Jurkat, Clone E6-1 (cell line): ENCODE results near the gene NOL3.
A peak's percentile ranks its signal among the peaks of the same experiment; 100 is the strongest.

Experiments
- DNase-seq: peaks from one replicate; pipeline ENCODE4 v3.0.0-alpha.2; 2011; ENCODE audit warnings: low read depth, low spot score
- H3K4me3 ChIP-seq: 2 replicates; pipeline ENCODE4 v1.5.1; 2011; ENCODE audit warnings: mild to moderate bottlenecking, low read length, control low read depth, moderate library complexity

Gene NOL3

DNA sequence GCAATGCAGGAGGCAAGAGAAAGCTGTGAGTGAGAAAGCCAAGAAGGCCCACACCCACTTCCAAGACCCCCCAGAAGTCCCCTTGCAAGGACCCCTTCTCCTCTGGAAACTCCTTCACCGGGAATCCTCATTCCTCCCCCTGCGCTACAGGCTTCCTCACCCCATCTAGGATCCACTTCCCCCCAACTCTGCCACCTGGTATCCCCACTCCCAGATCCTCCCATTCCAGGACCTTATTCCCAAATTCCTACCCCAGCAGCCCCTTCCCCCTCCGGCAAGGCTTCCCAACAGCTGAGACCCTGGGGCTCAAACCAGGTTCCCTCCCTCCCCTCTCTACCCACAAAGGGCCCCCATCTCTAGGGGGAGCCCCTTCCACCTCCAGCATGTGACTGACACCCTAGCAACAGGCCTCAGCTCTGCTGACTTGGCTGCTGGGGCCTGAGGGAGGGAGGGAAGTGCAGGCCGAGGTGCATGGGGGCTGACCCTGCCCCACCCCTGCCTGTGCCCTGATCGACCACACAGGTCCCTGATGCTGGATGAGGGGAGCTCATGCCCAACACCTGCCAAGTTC is 3.7 kb upstream of the NOL3 start:
- DNase-seq, result no peak
- H3K4me3 ChIP-seq, result no peak overlapping the region

DNA sequence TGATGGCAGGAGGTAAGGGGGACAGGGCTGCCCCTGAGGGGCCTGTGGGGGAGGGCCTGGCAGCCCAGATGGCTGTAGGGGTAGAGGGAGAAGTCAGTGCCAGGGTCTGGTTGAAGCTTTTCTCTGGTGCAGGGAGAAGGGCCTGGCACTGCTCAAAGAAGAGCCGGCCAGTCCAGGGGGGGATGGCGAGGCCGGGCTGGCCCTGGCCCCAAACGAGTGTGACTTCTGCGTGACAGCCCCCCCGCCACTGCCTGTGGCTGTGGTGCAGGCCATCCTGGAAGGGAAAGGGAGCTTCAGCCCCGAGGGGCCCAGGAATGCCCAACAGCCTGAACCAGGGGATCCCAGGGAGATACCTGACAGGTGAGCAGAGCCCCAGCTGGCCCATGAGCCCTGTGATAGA is 2.8 kb upstream of the NOL3 start:
- no peak for DNase-seq
- H3K4me3 ChIP-seq, result no peak overlapping the region

DNA sequence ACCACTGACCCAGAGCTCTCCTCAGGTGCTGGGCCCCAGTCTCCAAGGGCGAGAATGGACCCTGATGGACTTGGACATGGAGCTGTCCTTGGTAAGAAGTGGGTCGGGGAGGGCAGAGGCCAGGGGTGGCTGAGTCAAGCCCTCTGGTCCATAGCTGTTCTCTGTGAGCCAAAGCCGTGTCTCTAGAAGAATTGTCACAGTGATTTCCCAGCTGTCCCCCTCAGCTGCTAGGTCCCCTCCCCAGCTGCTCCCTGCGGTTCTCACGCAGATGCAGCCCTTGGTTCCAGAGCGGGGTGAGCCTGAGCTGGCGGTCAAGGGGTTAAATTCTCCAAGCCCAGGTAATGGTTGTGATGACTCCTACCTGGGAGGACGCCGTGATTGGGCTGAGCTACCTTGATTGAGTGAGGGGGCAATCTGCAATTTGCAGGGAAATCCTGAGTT is 1.3 kb upstream of the NOL3 start:
- DNase-seq, result no peak
- no peak overlapping the region for H3K4me3 ChIP-seq

DNA sequence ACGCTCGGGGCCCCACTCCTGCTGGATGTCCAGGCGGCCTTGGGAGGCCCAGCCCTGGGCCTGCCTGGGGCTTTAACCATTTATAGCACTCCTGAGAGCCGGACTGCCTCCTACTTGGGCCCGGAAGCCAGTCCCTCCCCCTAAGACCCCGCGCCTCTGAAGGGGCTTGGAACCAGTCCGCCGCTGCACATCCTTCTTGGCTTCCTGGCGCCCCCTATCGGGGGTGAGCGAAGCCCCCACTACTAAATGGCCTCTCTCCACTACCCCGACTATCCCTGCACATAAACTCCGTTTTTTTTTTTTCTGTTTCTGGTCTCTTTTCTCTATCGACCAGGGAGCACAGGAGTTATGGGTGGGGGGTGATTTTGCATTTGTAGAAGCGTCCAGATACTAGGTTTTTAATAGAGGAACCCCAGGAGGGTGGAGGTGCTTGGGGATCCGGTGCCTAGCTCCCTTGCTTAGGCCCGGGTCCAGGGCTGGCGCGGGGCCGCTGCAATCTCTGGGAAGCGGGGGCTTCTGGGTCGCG is 633 bp upstream of the NOL3 start:
- H3K4me3 ChIP-seq, result peak overlapping the region; percentile 43
- no peak for DNase-seq

DNA sequence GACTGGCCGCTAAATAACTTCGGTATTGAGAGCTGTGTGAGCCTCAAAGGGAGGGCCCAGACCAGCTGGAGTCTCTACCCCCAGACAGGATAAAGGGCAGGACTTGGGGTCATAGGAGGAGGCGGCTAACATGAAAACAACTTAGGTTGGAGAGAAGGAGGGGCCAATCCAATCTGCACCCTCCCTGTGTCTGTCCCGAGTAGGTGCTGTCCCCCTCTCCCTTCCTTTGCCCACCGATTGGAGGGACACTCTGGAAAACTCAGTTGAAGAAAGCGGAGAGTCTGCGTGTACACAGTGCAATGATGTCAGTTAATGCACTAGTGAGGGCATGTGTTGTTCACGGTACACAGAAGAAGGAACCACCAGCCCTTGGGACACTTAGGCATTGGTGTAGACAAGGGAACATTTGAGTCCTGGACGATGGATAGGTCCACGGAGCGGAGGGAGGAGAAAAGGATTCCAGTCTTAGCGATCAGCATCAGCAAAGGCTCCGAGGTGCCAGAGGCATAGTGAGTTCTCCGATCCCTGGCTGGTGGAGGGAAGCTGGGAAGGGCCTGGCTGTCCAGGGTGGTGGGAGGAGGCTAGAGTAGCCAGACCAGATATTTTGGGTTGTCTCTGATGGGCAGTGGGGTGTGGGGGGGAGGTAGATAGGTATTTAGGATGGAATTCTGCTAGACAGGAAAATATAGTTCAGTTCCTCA is 761 bp downstream of the NOL3 start:
- no peak for DNase-seq
- H3K4me3 ChIP-seq, result peak overlapping the region; percentile 43

DNA sequence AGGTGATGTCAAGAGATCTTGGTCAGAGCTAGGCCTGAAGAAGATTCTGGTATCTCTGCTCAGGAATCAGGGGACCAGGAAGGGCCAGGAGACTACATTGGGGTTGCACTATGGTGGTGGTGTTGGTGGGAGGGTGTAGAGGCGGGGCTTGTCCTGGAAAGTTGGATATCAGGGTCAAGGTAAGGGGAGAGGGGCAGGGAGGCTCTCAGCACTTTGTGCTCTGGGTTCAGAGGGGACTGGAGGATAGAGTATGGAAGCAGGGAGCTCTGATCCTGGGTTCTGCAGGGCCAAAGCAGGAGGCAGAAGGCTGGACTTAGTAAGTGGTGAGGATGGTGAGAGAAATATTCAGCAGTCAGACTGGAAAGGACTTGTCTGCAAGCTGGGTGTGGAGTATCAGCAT is 3.0 kb downstream of the NOL3 start:
- DNase-seq, result no peak
- H3K4me3 ChIP-seq, result peak overlapping the region; percentile 40

DNA sequence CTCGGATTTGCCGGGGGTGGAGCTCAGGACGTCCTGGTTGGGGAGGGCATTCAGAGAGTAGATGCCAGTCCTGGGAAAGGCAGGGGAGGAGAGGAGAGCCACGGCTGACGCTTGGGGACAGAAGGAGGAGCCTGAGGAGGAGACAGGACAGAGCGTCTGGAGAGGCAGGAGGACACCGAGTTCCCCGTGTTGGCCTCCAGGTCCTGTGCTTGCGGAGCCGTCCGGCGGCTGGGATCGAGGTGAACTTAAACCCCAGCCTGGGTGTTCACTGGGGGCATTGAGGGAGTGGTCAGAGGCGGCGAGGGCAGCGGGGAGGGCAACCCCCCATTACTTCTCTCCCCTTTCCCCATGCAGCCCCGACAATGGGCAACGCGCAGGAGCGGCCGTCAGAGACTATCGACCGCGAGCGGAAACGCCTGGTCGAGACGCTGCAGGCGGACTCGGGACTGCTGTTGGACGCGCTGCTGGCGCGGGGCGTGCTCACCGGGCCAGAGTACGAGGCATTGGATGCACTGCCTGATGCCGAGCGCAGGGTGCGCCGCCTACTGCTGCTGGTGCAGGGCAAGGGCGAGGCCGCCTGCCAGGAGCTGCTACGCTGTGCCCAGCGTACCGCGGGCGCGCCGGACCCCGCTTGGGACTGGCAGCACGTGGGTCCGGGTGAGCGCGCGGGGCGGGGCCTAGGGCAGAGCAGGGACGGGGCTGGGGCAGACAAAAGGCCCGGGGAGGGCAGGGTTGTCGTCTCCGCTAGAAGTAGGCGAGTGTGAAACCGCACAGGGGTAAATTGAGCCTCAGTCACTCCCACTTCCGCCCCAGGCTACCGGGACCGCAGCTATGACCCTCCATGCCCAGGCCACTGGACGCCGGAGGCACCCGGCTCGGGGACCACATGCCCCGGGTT is 3.7 kb downstream of the NOL3 start:
- peak overlapping the region; percentile 40 for H3K4me3 ChIP-seq
- DNase-seq, result no peak

DNA sequence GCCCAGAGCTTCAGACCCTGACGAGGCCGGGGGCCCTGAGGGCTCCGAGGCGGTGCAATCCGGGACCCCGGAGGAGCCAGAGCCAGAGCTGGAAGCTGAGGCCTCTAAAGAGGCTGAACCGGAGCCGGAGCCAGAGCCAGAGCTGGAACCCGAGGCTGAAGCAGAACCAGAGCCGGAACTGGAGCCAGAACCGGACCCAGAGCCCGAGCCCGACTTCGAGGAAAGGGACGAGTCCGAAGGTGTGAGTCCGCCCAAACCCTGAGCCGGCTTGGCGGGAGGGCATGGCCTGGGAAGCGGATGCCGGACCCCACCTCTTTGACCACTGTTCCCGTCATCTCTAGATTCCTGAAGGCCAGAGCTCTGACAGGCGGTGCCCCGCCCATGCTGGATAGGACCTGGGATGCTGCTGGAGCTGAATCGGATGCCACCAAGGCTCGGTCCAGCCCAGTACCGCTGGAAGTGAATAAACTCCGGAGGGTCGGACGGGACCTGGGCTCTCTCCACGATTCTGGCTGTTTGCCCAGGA is 4.4 kb downstream of the NOL3 start:
- no peak for DNase-seq

DNA sequence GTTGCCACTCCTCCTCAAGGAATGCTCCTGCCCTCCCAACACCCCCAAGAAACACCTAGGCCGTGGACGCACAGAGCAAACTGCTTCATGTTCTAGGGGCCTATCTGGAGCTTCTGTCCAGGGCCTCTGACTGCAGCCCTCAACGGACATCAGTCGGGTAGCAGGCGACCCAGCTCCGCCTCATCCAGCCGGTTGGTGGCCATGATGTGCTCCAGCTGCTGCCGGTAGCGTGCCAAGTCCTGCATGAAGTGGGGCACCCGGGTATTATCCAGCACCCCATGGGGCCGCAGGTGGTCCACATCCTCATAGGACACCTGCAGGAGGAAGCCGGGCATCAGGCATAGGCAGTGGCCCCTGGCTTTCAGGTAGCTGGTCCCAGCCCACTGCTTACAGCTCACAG is 6.3 kb downstream of the NOL3 start:
- no peak for DNase-seq
- H3K4me3 ChIP-seq, result no peak overlapping the region

More for the DNA sequence above, 4.4 kb downstream of the NOL3 start:
- H3K4me3 ChIP-seq, result peak overlapping the region; percentile 40

DNA sequence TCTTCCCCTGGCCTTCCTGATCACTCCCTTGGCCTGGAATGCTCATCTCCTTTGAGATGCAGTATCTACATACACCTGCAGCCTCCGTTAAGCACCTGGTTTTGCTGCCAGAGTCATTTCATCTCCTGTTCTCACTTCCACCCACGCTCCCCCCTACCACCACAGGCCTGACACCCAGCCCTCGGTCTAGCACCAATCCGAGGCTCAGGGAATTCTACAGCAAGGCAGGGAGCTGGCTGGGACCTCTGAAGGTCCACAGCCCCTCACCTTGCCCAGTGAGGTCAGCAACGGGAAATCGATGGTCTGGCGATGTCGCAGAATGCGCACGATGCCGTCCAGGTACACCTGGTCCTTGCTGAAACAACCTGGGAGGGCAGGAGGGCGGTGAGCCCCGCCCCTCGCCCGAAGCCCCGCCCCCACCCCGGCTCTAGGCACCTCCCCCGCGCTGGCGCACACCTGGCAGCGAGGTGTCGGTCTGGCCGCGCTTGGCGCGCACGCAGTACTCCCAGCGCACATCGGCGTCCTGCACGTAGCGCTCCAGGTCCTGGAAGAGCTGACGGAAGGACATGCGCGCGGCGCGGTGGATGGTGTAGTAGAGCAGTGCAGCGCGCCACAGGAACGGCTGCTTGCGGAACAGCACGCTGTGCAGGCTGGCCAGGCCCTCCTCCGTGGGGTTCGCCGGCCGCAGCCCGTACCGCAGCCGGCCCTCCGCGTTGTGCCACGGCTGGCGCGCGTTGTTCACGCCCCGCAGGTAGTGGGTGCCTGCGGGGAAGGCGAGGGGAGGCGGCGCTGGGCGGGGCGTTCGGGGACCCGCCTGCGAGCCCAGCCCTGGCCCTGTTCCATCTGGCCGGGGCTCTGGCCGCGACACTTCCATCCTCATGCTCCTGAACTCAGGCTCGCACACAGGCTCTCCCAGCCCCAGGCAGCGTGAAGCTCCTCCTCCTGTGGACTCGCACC is 7.7 kb downstream of the NOL3 start:
- no peak for DNase-seq

DNA sequence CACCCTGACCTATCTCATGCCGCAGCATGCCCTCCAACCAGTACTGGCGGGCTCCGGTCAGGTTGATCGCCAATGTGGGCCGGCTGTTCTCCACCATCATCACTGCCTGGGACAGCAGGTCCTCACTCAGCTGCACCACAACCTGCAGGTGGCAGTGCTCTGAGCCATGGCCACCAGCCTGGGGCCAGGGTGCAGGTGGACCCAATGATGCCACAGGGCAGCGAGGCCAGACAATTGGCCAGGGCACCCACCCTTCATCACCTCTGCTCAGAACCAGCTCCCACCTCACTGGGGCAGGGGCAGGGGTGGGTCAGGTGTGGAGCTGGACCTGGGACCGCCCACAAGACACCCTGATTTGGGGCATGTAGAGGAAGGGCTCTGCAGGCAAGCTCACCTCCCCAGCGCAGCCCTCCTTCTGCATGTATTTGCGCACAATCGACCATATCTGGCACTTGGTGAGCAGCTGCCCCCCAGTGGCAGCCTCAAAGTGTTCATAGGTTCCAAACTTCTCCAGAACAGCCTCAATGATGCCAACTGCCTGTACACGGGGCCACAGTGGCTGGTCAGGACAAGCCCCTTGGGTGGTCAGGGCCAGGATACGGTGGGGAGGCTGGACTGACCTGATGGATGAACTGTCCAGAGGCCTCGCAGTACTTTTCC is 9.2 kb downstream of the NOL3 start:
- DNase-seq, result no peak
- no peak overlapping the region for H3K4me3 ChIP-seq

More for the DNA sequence above, 7.7 kb downstream of the NOL3 start:
- H3K4me3 ChIP-seq, result no peak overlapping the region

DNA sequence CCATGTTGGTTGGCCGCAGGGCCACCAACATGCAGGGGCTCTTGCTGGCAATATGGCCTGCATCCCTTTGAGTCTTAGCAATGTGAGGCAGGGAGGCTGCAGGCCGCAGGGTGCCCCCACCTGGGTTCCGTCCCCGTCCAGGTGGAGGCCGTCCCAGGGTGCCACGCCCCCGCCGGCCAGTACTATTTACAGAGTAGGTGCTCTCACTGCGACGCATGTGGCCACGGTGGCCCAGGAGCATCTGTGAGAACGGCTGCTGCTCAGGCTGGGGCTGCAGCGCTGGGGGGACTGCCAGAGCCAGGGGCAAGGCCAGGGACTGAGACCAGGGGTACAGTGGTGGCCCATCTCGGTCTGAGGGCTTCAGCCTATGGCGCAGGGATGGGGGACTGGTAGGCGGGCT is 9.8 kb downstream of the NOL3 start:
- no peak for DNase-seq
- no peak overlapping the region for H3K4me3 ChIP-seq

DNA sequence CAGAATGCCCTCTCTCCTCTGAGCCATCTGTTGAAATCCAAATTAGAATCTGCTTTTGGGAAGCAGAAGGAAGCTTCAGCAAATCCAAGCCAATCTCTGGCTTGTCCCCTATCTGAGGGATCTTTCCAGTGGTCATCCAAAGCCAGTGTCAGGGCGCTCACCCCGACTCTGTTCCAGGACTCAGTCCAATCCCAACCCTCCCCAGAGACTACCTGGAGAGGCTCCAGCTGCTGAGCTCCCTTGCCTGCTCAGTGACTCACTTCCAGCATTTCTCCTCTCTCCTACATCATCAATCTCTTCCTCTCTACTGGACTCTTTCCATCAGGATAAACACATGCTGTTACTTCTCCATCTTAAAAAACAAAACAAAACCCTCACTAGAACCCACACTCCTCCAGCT is 11.0 kb downstream of the NOL3 start:
- no peak for DNase-seq
- no peak overlapping the region for H3K4me3 ChIP-seq

DNA sequence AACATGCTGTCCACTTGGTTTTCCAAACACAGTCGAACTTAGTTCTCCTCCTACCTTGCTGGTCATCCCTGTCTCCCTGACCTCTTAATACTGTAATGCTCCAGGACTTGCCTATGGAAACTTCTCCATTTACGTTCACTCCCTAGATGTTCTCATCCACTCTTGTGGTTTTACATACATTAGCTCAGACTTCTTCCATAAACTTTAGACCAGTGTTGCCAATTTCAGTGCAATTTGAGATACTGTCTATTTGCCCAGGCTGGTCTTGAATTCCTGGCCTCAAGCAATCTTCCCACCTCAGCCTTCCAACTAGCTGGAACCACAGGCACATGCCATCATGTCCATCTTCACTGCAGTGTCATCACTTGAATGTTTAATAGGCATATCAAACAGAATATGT is 11.9 kb downstream of the NOL3 start:
- H3K4me3 ChIP-seq, result peak overlapping the region; percentile 87; the same call in 1 of the 2 replicates

DNA sequence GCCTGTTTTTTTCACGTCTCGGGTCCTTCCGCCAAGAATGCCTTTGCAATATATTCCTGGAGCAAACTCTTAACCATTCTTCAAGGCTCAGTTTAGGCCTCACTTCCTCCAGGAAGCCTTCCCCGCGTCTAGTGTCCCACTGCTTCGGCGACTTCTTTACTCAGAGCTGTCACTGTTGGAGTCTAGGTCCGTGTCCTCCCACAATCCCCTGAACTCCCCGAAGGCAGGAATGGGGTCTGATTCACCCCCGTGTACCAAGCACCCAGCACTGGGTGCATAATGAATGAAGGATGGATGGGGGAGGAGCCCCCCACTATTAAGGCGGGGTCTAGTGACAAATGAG is 12.9 kb downstream of the NOL3 start:
- DNase-seq, result no peak
- H3K4me3 ChIP-seq, result peak overlapping the region; percentile 87

More for the DNA sequence above, 11.9 kb downstream of the NOL3 start:
- DNase-seq, result no peak

DNA sequence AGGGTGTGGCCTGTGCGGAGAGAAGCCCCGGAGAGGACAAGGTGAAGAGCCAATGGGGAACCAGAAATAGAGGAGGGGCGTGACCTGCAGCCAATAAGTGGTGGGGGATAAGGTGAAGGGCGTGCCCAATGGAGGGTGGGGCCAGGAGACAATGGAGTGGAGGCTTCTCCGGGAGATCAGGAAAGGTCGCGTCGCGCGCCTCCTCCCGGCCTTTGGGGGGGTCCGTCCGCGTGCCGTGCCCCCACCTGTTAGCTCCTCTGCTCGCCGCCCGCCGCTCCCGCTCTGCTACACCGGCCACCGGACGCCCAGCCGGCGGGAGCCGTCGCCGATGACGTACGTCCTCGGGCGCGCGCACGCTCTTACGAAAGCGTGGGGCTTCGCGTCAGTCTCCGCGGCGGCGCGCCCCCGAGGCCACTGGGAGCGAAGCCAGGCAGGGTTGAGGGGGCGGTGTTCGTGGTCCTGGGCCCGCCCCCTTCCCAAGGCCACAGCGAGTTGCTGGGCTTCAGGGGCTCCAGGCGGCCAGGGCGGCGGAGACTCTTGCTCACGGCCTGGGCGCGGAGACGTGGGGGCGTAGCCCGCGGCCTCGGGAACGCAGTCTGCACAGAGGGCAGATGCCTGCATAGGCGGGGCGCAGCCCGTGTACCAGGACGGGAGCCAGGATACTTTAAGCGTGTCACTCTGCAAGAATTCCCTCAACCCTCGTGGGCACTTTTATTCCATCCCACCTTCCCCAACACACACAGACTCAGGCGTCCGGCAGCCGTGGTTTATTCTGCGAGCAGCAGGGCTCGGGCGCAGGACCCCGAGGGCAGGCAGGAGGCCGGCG is 13.5 kb downstream of the NOL3 start, which contains the start of gene MATCAP1:
Gene MATCAP1 (minus strand): TSS at position 337 of the 826 bp plus-strand sequence. CDS start 3,353 bp downstream, outside the sequence.
- H3K4me3 ChIP-seq, result peak within 1 kb of the TSS; percentile 87
- peak; percentile 98 for DNase-seq

DNA sequence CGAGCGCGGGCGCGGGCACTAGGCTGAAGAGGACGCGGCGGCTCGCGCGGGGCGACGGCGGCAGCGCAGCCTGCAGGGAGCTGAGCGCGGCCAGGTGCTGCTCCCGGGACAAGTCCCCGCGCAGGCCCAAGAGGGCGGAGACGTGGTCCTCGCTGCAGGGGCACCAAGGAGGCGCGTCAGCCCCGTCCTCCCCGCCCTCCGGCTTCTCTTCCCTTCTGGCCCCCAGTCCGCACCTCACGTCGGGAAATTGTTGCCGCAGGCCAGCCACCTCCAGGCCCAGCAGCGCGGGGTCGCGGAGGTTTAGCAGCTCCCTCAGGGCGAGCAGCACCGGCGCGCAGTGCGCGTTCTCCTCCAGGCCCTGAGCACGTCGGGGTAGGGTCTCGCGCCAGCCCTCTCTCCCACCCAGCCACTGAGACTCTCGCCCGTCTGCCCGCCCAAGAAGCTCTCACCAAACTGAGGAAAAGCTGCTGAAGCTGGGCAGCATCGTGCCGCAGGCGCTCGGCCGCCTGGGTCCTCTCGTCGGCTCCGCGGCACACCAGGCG is 14.2 kb downstream of the NOL3 start:
- peak overlapping the region; percentile 87 for H3K4me3 ChIP-seq
- DNase-seq, result no peak
